ENCODE data around the gene RABGAP1L. TPM values are rescaled to one million over a fixed set of nuclear protein-coding genes. Genes with fewer than 3 reads are reported as not detected.

RABGAP1L gene
- total and polyA plus RNA-seq, 4 donors: 4.8 to 53.5 (median 18.8) TPM

- no peak overlapping the region for H3K4me3 ChIP-seq (ENCODE audit: low read depth in 1 of 3, low read length in 3 of 3)
- DNase-seq (ENCODE audit: low spot score): no peak
- H3K27me3 ChIP-seq (ENCODE audit: control insufficient read depth in 4 of 4, insufficient read depth in 4 of 4, low read length in 3 of 4): no peaks in the 10 kb centered on the region
- peak overlapping the region; percentile 9 to 85 for H3K27ac ChIP-seq (ENCODE audit: low read depth in 1 of 2, low read length in 2 of 2)
- TF ChIP-seq JUND (IDR thresholded peaks at IDR 0.05): no peak
- TF ChIP-seq GABPA (IDR thresholded peaks at IDR 0.05 in 1 of 2, conservative IDR thresholded peaks at IDR 0.05 in 1 of 2): no peak
- no peak for TF ChIP-seq TAF1 (conservative IDR thresholded peaks at IDR 0.05)
- TF ChIP-seq RXRA (IDR thresholded peaks at IDR 0.05): no peak
- TF ChIP-seq HNF4A (conservative IDR thresholded peaks at IDR 0.05): no peak
- TF ChIP-seq ZBTB33 (IDR thresholded peaks at IDR 0.05): no peak
- no peak for TF ChIP-seq HNF4G (IDR thresholded peaks at IDR 0.05)
- TF ChIP-seq REST (IDR thresholded peaks at IDR 0.05): no peak
- TF ChIP-seq CTCF (IDR thresholded peaks at IDR 0.05; ENCODE audit: low read depth, low read length, missing input control): no peak
- TF ChIP-seq MAX (IDR thresholded peaks at IDR 0.05): no peak
- no peak for TF ChIP-seq FOXA2 (IDR thresholded peaks at IDR 0.05)
- TF ChIP-seq ATF3 (IDR thresholded peaks at IDR 0.05): no peak
- TF ChIP-seq EGR1 (IDR thresholded peaks at IDR 0.05; ENCODE audit: low read depth in 2 of 2): no peak
- TF ChIP-seq SP1 (IDR thresholded peaks at IDR 0.05): no peak
- TF ChIP-seq FOXA1 (IDR thresholded peaks at IDR 0.05): no peak
- no peak for TF ChIP-seq NR2F2 (IDR thresholded peaks at IDR 0.05)
- TF ChIP-seq YY1 (IDR thresholded peaks at IDR 0.05): no peak
- TF ChIP-seq RAD21 (IDR thresholded peaks at IDR 0.05): no peak
- no peaks in the 10 kb centered on the region for H3K36me3 ChIP-seq (ENCODE audit: control insufficient read depth in 4 of 4, insufficient read depth in 3 of 4, low read depth in 1 of 4, low read length in 3 of 4)
- peaks cover 2 to 11% (median 7%) of the 10 kb centered on the region in 4 donors for H3K4me1 ChIP-seq (ENCODE audit: control insufficient read depth in 4 of 4, insufficient read depth in 4 of 4, low read length in 3 of 4)
- peak overlapping the region in 1 of 2 donors; percentile 66 for H3K9ac ChIP-seq (ENCODE audit: low read depth in 1 of 2, low read length in 2 of 2)
- 48% methylated on average over 5 of the region's 5 CpGs for WGBS
- H3K9me3 ChIP-seq (ENCODE audit: control insufficient read depth in 4 of 4, low read length in 3 of 4): no peaks in the 10 kb centered on the region
These were observed 830.4 kb downstream of the RABGAP1L start for GRCh38 chr1:174989536-174990220.

Measured in liver (tissue), 9 donors.